ENCODE results near the gene SYNGR4. TPM values are rescaled to one million over a fixed set of nuclear protein-coding genes. Genes with fewer than 3 reads are reported as not detected.
A peak's percentile ranks its signal among the peaks of the same experiment; 100 is the strongest.

Gene SYNGR4
- total RNA-seq, 1 donor from 2014 or later, result not detected

- Mint-ChIP-seq H3K36me3 (ENCODE audit: low read depth, unreplicated experiment) (no peaks in the 10 kb centered on the region), H3K4me3 (ENCODE audit: unreplicated experiment) (no peak overlapping the region)
- TF ChIP-seq CTCF (IDR thresholded peaks at IDR 0.05; ENCODE audit: unreplicated experiment), result no peak
Measured at GRCh38 chr19:48415395-48415794, 51.2 kb downstream of the SYNGR4 start.

GRCh38 chr19:48415806-48416221 is 51.6 kb downstream of the SYNGR4 start:
- Mint-ChIP-seq H3K27me3 (ENCODE audit: unreplicated experiment) (peaks cover 4% of the 10 kb centered on the region), H3K27ac (ENCODE audit: unreplicated experiment) (no peak overlapping the region), H3K4me1 (ENCODE audit: unreplicated experiment) (no peaks in the 10 kb centered on the region), H3K9me3 (ENCODE audit: unreplicated experiment) (no peaks in the 10 kb centered on the region), H3K36me3 (ENCODE audit: low read depth, unreplicated experiment) (no peaks in the 10 kb centered on the region), H3K4me3 (ENCODE audit: unreplicated experiment) (no peak overlapping the region)
- no peak for DNase-seq (ENCODE audit: low spot score)
- TF ChIP-seq CTCF (IDR thresholded peaks at IDR 0.05; ENCODE audit: unreplicated experiment), result no peak

More at GRCh38 chr19:48415395-48415794, 51.2 kb downstream of the SYNGR4 start:
- H3K27ac Mint-ChIP-seq (ENCODE audit: unreplicated experiment), result no peak overlapping the region
- H3K4me1 Mint-ChIP-seq (ENCODE audit: unreplicated experiment), result no peaks in the 10 kb centered on the region
- peak; percentile 65 for DNase-seq (ENCODE audit: low spot score)
- no peaks in the 10 kb centered on the region for H3K9me3 Mint-ChIP-seq (ENCODE audit: unreplicated experiment)
- peaks cover 4% of the 10 kb centered on the region for H3K27me3 Mint-ChIP-seq (ENCODE audit: unreplicated experiment)

DNA sequence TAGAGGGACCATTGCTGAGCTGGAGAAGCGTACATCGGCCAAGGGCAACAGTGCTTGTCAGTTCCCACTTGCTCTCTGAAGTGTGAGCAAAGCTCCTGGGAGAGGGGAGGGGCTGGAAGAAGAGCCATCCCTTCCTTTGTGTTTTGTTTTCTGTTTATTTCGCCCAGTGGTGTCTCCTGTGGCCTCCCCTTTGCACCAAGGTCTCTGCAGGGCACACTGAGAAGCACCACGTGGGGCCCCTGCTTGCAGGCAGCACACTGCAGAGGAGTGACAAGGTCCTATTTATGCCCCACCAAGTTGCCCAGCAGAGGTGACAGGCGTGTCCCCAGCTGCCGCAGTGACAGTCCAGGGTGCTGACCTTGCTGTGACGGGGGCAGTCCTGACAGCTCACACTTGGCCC is 53.3 kb downstream of the SYNGR4 start:
- Mint-ChIP-seq H3K36me3 (ENCODE audit: low read depth, unreplicated experiment) (no peaks in the 10 kb centered on the region), H3K27me3 (ENCODE audit: unreplicated experiment) (peaks cover 4% of the 10 kb centered on the region), H3K4me3 (ENCODE audit: unreplicated experiment) (no peak overlapping the region), H3K27ac (ENCODE audit: unreplicated experiment) (no peak overlapping the region), H3K4me1 (ENCODE audit: unreplicated experiment) (no peaks in the 10 kb centered on the region), H3K9me3 (ENCODE audit: unreplicated experiment) (no peaks in the 10 kb centered on the region)
- no peak for TF ChIP-seq CTCF (IDR thresholded peaks at IDR 0.05; ENCODE audit: unreplicated experiment)
- no peak for DNase-seq (ENCODE audit: low spot score)

GRCh38 chr19:48418317-48419064 is 54.3 kb downstream of the SYNGR4 start:
- Mint-ChIP-seq H3K4me3 (ENCODE audit: unreplicated experiment) (no peak overlapping the region), H3K4me1 (ENCODE audit: unreplicated experiment) (peaks cover 4% of the 10 kb centered on the region), H3K36me3 (ENCODE audit: low read depth, unreplicated experiment) (peaks cover 5% of the 10 kb centered on the region), H3K27me3 (ENCODE audit: unreplicated experiment) (peaks cover 6% of the 10 kb centered on the region), H3K27ac (ENCODE audit: unreplicated experiment) (peak overlapping the region; percentile 53), H3K9me3 (ENCODE audit: unreplicated experiment) (no peaks in the 10 kb centered on the region)
- no peak for DNase-seq (ENCODE audit: low spot score)
- no peak for TF ChIP-seq CTCF (IDR thresholded peaks at IDR 0.05; ENCODE audit: unreplicated experiment)

DNA sequence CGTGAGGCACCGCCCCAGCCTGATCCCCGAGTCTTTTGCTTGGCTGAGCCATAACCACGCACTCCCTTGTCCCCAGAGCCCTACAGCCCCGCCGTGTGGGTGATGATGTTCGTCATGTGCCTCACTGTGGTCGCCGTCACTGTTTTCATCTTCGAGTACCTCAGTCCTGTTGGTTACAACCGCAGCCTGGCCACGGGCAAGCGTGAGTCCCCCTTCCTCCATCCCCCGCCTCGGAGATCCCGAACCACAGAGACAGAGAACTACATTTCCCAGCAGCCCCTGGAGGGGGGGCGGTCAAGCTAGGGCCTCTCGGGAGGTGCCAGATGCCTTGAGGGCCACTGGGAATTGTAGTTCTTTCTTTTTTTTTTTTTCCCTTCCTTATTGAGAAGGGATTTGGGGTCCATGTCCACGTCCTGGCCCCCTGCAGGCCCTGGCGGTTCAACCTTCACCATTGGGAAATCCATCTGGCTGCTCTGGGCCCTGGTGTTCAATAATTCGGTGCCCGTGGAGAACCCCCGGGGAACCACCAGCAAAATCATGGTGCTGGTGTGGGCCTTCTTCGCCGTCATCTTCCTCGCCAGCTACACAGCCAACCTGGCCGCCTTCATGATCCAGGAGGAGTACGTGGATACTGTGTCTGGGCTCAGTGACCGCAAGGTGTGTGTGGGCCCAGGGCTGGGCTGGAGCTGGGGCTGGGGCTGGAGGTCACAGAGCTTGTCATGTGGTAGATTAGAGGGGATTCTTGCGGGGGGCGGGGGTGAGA is 55.2 kb downstream of the SYNGR4 start:
- no peaks in the 10 kb centered on the region for H3K9me3 Mint-ChIP-seq (ENCODE audit: unreplicated experiment)
- H3K36me3 Mint-ChIP-seq (ENCODE audit: low read depth, unreplicated experiment), result peaks cover 7% of the 10 kb centered on the region
- no peak for TF ChIP-seq CTCF (IDR thresholded peaks at IDR 0.05; ENCODE audit: unreplicated experiment)
- H3K4me1 Mint-ChIP-seq (ENCODE audit: unreplicated experiment), result peaks cover 4% of the 10 kb centered on the region
- H3K27ac Mint-ChIP-seq (ENCODE audit: unreplicated experiment), result peak overlapping the region; percentile 53
- peak; percentile 67 for DNase-seq (ENCODE audit: low spot score)
- H3K27me3 Mint-ChIP-seq (ENCODE audit: unreplicated experiment), result peaks cover 7% of the 10 kb centered on the region
- no peak overlapping the region for H3K4me3 Mint-ChIP-seq (ENCODE audit: unreplicated experiment)

All from endothelial cell (in vitro differentiated cells).